Measurements from ENCODE around the gene SNX27. TPM values are rescaled to one million over a fixed set of nuclear protein-coding genes. Genes with fewer than 3 reads are reported as not detected.

SNX27 gene
- total and polyA plus RNA-seq, 2 experiments from 2014 or later, result 40.6 to 59.7 TPM

GRCh38 chr1:151702936-151703335 is 91.1 kb downstream of the SNX27 start (continued):
- no peak for TF ChIP-seq REST (IDR thresholded peaks at IDR 0.05; ENCODE audit: unreplicated experiment)

GRCh38 chr1:151703813-151704212 is 92.0 kb downstream of the SNX27 start:
- Histone ChIP-seq H3K27ac (ENCODE audit: low read depth) (no peak overlapping the region), H4K20me1 (replicated peaks; ENCODE audit: insufficient read depth) (no peaks in the 10 kb centered on the region), H3K4me1 (ENCODE audit: insufficient read depth) (no peaks in the 10 kb centered on the region; the same call in 1 of the 2 replicates), H3K79me2 (replicated peaks; ENCODE audit: insufficient read depth) (no peaks in the 10 kb centered on the region), H3K9me2 (ENCODE audit: insufficient read depth) (no peaks in the 10 kb centered on the region), H3K4me3 (no peak overlapping the region), H3K4me2 (no peak overlapping the region), H3F3A (replicated peaks; ENCODE audit: low read depth) (no peaks in the 10 kb centered on the region), H3K36me3 (ENCODE audit: insufficient read depth) (peaks cover 16% of the 10 kb centered on the region), H2AFZ (no peak overlapping the region), H3K27me3 (ENCODE audit: insufficient read depth) (no peaks in the 10 kb centered on the region)
- H3K9me3 Mint-ChIP-seq, result no peaks in the 10 kb centered on the region
- H3K4me3 Mint-ChIP-seq, result no peak overlapping the region
- peaks cover 9% of the 10 kb centered on the region; the same call in 1 of the 3 replicates for H3K36me3 Mint-ChIP-seq (ENCODE audit: low read depth)
- H3K27me3 Mint-ChIP-seq (ENCODE audit: insufficient read depth, low read depth, poor library complexity), result peaks cover 5% of the 10 kb centered on the region
- TF ChIP-seq CREB1 (CRISPR knock-in tag; IDR thresholded peaks at IDR 0.05; ENCODE audit: low read depth), result no peak
- TF ChIP-seq JUNB (IDR thresholded peaks at IDR 0.05; ENCODE audit: unreplicated experiment), result no peak
- TF ChIP-seq ZNF331 (CRISPR knock-in tag; IDR thresholded peaks at IDR 0.05; ENCODE audit: low read depth), result no peak
- DNase-seq (ENCODE audit: low spot score), result no peak
- H3K4me1 Mint-ChIP-seq, result peaks cover 9% of the 10 kb centered on the region
- ATAC-seq, result no peak
- H3K27ac Mint-ChIP-seq, result no peak overlapping the region; the same call in 1 of the 2 replicates

DNA sequence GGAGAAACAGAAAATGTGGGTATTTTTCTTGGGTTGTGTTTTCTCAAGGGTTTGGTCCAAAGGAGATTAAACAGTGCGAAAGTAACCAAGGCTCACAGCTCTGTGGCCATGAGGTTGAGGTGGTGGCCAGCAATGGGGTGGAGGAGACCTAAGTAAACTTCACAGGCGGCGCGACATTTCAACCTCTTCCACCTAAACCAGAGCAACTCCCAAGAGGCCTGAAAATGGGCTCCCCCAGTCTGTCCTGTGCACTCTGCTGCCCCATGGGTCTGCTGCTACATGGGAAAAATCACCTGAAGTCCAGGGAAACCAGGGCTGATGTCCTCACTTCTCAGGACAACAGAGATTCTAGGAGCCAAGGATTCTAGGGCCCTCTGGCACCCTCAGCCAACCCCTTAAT is 92.4 kb downstream of the SNX27 start:
- Mint-ChIP-seq H3K27ac (no peak overlapping the region; the same call in 1 of the 2 replicates), H3K4me1 (peaks cover 9% of the 10 kb centered on the region), H3K9me3 (no peaks in the 10 kb centered on the region), H3K4me3 (no peak overlapping the region), H3K36me3 (ENCODE audit: low read depth) (peaks cover 6% of the 10 kb centered on the region; the same call in 1 of the 3 replicates), H3K27me3 (ENCODE audit: insufficient read depth, low read depth, poor library complexity) (peaks cover 5% of the 10 kb centered on the region)
- H3K27ac ChIP-seq (ENCODE audit: low read depth), result no peak overlapping the region
- H3K4me1 ChIP-seq (ENCODE audit: insufficient read depth), result no peaks in the 10 kb centered on the region; the same call in 1 of the 2 replicates
- DNase-seq (ENCODE audit: low spot score) (no peak), ATAC-seq (no peak)
- H2AFZ ChIP-seq, result no peak overlapping the region
- peaks cover 12% of the 10 kb centered on the region for H3K36me3 ChIP-seq (ENCODE audit: insufficient read depth)
- H3K9me2 ChIP-seq (ENCODE audit: insufficient read depth), result no peaks in the 10 kb centered on the region
- no peak for TF ChIP-seq JUNB (IDR thresholded peaks at IDR 0.05; ENCODE audit: unreplicated experiment)
- H3K27me3 ChIP-seq (ENCODE audit: insufficient read depth), result no peaks in the 10 kb centered on the region
- no peak overlapping the region for H3K4me3 ChIP-seq
- H4K20me1 ChIP-seq (replicated peaks; ENCODE audit: insufficient read depth), result no peaks in the 10 kb centered on the region
- H3K4me2 ChIP-seq, result no peak overlapping the region
- H3K79me2 ChIP-seq (replicated peaks; ENCODE audit: insufficient read depth), result no peaks in the 10 kb centered on the region
- no peaks in the 10 kb centered on the region for H3F3A ChIP-seq (replicated peaks; ENCODE audit: low read depth)

DNA sequence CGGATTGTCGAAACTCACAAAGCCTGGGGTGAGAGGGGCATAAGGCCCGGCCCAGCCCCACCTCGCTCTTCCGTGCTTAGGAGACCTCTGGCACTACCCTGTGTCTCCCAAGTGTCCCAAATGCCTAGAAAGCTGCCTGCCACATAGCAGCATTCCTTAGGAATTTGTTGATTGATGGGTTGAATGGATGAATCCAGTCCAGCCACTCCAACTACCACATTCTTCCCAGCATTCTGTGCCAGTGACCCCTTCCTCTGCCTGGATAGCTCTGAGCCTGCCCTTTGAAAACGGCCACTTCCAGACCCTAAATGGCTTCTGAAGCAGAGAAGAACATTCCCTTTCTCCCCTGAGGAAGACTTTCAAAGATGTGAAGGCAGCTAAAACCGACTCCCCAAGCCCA is 93.3 kb downstream of the SNX27 start:
- no peaks in the 10 kb centered on the region for H4K20me1 ChIP-seq (replicated peaks; ENCODE audit: insufficient read depth)
- H3K27me3 ChIP-seq (ENCODE audit: insufficient read depth), result no peaks in the 10 kb centered on the region
- no peaks in the 10 kb centered on the region for H3F3A ChIP-seq (replicated peaks; ENCODE audit: low read depth)
- Mint-ChIP-seq H3K27me3 (ENCODE audit: insufficient read depth, low read depth, poor library complexity) (peaks cover 4% of the 10 kb centered on the region), H3K27ac (no peak overlapping the region), H3K9me3 (no peaks in the 10 kb centered on the region), H3K4me3 (no peak overlapping the region), H3K4me1 (peaks cover 9% of the 10 kb centered on the region), H3K36me3 (ENCODE audit: low read depth) (no peaks in the 10 kb centered on the region)
- no peaks in the 10 kb centered on the region for H3K9me2 ChIP-seq (ENCODE audit: insufficient read depth)
- no peak overlapping the region for H2AFZ ChIP-seq
- no peaks in the 10 kb centered on the region; the same call in 1 of the 2 replicates for H3K4me1 ChIP-seq (ENCODE audit: insufficient read depth)
- H3K79me2 ChIP-seq (replicated peaks; ENCODE audit: insufficient read depth), result no peaks in the 10 kb centered on the region
- DNase-seq (ENCODE audit: low spot score) (no peak), ATAC-seq (no peak)
- H3K4me2 ChIP-seq, result no peak overlapping the region
- no peak overlapping the region for H3K4me3 ChIP-seq
- H3K36me3 ChIP-seq (ENCODE audit: insufficient read depth), result peaks cover 7% of the 10 kb centered on the region; the same call in 1 of the 2 replicates
- H3K27ac ChIP-seq (ENCODE audit: low read depth), result no peak overlapping the region
- TF ChIP-seq ZNF331 (CRISPR knock-in tag; IDR thresholded peaks at IDR 0.05; ENCODE audit: low read depth), result no peak
- no peak for TF ChIP-seq EZH2phosphoT487 (IDR thresholded peaks at IDR 0.05; ENCODE audit: unreplicated experiment)
- TF ChIP-seq ZNF114 (CRISPR knock-in tag; IDR thresholded peaks at IDR 0.05), result no peak
- TF ChIP-seq CREB1 (CRISPR knock-in tag; IDR thresholded peaks at IDR 0.05; ENCODE audit: low read depth), result no peak
- no peak for TF ChIP-seq POLR2AphosphoS5 (IDR thresholded peaks at IDR 0.05; ENCODE audit: low read depth)
- TF ChIP-seq CTCF (conservative IDR thresholded peaks at IDR 0.05; ENCODE audit: low read depth in 2 of 2), result no peak
